Medulla oblongata (tissue), 1 donor: ENCODE data around the gene GJA3.
A peak's percentile ranks its signal among the peaks of the same experiment; 100 is the strongest.

Experiments
- DNase-seq: peaks from one replicate; pipeline ENCODE4 v3.0.0-alpha.2; 2015; ENCODE audit errors: extremely low spot score

The GJA3 gene

DNA sequence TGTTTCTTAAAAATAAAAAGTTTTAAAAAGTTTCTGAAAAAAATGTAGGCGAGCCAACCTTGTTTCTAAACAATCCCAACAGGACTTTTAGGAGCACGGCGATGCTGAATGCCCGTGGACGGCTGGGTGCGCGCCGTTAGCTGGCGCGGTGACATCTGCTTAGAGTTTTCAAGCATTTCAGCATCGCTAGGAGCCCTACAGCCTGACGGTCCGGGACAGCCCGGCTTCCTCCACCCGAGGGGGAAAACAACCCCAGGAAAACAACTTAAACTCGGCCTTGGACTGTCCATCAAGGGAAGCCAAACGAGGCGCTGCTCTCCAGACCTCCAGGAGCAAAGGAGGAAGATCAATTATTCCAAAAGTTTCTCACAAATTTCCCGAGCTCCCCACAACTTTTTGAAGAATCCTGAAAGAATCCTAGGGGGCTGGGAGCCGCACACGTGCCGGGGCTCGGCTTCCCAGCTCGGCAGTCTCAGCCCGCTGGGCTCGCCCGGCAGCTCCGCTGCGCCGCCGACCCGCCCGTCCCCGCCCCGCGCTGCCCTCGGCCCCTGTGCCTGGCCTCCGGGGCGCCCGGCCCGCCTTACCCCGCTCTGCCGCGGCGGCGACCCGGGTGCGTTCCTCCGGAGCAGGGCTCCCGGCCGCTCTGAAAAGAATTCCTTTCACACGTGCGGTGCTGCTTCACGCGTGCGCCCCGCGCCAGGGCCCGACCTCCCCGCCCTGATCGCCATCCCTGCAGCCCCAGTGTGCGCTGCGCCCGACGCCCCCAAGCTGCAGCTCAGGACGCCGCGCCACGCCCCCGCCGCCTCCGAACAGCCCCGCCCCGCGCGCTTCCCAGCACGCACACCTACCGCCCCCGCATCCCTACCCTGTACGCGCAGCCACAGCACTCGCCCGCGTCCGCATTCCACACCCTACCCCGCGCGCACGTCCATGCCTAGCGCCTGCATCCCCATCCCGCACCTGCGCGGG, at the start of gene GJA3:
Gene GJA3 (minus strand): TSS at position 747 of the 969 bp plus-strand sequence. CDS start 17,764 bp downstream, outside the sequence.
- DNase-seq: no peak

- DNase-seq: peak; percentile 45
Observed at GRCh38 chr13:20209948-20210347, 49.1 kb upstream of the GJA3 start.

GRCh38 chr13:20206698-20207235, 45.9 kb upstream of the GJA3 start:
- DNase-seq: no peak

- no peak for DNase-seq
Observed at GRCh38 chr13:20206065-20206697, 45.3 kb upstream of the GJA3 start.

GRCh38 chr13:20198781-20199180, 37.9 kb upstream of the GJA3 start:
- no peak for DNase-seq

DNA sequence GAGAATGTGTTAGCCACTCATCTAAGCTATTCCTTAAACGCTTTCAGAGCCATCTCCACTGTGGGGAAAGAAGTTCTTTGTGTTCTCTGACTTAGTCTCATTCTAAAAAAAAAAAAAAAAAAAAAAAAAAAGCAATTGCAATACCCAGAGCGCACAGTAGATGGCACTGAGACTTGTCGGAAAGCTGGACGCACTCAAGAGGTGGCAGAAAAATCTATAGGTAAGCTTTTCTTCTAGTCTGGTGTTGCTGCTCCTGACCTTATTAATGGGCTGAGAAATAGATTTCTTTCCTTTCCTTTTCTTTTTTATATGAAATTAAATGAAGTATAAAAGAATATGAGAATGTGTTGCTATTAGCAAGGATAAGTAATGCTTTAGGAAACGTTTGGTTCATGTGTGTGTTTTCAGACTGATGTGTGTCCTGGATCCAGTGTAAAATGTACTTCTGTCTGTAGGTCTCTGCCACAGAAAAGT, 36.5 kb upstream of the GJA3 start:
- peak; percentile 73 for DNase-seq

DNA sequence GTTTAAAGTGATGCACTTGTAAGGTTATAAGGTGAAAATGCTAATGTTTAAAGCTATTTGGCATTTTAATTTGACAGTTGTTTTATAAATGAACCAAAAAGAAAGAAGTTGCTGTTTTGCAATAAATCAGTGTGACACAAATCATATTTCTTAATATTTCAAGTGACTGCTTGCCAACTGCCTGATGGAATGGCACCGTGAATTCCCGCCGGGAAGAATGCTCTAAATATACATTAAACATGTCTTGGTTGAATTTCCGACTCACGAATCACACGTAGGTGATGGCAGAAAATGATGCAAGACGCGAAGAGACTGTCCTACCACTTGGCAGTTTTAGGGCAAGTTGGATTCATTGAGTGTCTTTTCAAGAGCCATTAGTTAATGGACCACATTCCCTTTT, 34.9 kb upstream of the GJA3 start:
- no peak for DNase-seq

DNA sequence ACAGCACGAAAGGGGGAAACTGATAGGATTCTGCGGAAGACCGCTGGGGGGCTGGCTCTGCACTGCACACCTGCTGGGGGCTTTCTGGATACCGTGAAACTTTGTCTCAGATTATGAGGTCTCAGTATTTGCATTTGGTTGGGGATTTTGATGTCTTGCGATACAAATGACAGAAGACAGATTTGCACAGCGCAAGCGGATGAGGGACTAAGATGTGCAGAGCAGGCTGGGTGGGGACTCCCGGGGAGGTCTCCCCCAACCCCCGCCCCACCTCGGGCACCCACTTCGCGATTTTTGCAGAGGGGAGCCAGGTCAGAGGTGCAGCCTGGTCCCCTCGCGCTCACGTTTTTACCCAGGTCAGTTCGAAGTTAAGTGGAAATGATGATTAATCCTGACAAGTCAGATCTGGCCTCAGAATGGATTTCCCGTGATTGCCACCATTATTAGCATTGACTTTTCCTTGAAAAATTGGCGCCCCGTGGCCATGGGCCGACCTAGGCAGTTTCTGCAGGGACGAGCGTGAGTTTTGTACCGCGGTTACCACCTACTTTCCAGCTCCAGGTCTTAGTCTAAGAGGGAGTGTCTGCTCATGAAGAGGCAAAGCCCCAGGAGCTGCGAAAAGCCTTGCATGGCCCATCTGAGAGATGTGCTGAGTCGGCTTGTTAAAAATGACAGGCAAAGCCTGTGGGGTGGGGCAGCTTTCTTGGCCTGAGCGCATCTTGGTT, 33.2 kb upstream of the GJA3 start:
- DNase-seq: no peak

- no peak for DNase-seq
Observed at GRCh38 chr13:20193162-20193906, 32.5 kb upstream of the GJA3 start.

DNA sequence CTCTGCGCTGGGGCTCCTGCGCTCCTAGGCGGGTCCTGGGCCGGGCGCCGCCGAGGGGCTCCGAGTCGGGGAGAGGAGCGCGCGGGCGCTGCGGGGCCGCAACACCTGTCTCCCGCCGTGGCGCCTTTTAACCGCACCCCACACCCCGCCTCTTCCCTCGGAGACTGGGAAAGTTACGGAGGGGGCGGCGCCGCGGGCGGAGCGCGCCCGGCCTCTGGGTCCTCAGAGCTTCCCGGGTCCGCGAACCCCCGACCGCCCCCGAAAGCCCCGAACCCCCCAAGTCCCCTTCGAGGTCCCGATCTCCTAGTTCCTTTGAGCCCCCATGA, 31.9 kb upstream of the GJA3 start, which contains the start of gene GJB2:
Gene GJB2 (minus strand): TSS at position 103 of the 326 bp plus-strand sequence. CDS start 3,357 bp downstream, outside the sequence.
- no peak for DNase-seq

DNA sequence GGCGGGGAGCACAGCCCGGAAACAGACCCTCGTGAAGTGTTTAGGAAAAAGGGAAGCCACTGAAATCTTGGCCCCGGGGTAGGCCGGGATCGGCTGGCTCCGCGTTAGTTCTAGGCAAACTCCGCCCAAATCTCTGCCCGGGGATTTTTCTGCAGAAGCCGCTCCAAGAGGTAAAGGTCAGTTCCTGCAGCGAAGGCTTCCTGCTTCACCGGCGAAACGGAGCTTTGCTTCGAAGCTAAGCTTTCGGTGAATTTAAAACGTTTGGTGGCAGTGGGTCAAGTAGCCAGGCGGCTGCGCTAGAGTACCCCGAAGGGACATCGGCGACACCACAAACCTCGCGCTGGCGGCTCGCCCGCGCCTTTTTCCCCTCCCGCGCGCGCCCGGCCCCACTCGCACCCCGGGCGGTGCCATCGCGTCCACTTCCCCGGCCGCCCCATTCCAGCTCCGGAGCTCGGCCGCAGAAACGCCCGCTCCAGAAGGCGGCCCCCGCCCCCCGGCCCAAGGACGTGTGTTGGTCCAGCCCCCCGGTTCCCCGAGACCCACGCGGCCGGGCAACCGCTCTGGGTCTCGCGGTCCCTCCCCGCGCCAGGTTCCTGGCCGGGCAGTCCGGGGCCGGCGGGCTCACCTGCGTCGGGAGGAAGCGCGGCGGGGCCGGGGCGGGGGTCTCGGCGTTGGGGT, 31.4 kb upstream of the GJA3 start:
- no peak for DNase-seq

- no peak for DNase-seq
Observed at GRCh38 chr13:20191311-20192157, 30.7 kb upstream of the GJA3 start.

DNA sequence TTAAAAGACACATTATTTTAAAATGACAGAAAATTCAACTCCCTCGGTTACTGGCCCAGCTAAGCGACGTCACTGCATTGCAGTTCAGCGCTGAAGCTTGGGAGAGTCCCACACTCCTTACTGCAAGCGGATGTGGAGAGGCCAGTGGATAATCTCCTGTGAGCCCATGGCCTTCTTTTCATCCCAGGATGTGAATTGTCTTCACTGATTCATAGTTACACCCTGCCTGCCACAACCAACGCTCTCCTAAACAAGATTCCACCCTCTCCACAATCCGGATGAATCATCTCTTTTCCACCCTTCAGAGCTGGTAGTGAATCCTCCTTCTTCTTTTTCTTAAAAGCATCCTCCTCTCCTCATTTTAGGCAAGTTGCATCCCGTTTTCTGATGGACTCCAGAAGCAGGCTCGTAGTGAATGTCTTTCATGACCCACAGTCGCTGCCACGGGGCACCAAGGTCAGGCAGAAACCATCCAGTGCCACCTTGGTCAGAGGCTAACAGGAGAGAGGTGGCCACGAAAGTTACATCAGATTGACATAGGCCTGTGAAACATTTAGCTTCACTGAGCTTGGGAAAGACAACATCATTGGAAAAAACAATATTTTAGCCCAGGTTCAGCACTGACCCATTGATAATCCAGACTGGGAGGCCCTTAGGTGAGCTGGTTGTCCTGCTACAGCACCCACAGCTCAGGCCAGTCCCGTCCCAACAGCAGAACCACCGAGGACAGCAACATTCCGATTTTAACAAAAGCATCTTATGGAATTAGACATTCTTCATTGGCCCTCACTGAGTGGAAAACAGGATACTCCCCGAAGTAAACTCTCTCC, 29.8 kb upstream of the GJA3 start:
- no peak for DNase-seq

GRCh38 chr13:20190076-20190475, 29.2 kb upstream of the GJA3 start:
- no peak for DNase-seq

DNA sequence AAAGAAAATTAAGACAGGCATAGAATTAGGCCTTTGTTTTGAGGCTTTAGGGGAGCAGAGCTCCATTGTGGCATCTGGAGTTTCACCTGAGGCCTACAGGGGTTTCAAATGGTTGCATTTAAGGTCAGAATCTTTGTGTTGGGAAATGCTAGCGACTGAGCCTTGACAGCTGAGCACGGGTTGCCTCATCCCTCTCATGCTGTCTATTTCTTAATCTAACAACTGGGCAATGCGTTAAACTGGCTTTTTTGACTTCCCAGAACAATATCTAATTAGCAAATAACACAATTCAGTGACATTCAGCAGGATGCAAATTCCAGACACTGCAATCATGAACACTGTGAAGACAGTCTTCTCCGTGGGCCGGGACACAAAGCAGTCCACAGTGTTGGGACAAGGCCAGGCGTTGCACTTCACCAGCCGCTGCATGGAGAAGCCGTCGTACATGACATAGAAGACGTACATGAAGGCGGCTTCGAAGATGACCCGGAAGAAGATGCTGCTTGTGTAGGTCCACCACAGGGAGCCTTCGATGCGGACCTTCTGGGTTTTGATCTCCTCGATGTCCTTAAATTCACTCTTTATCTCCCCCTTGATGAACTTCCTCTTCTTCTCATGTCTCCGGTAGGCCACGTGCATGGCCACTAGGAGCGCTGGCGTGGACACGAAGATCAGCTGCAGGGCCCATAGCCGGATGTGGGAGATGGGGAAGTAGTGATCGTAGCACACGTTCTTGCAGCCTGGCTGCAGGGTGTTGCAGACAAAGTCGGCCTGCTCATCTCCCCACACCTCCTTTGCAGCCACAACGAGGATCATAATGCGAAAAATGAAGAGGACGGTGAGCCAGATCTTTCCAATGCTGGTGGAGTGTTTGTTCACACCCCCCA, 28.1 kb upstream of the GJA3 start:
- no peak for DNase-seq

- DNase-seq: no peak
Observed at GRCh38 chr13:20186771-20187170, 25.9 kb upstream of the GJA3 start.

- DNase-seq: no peak
Observed at GRCh38 chr13:20185366-20186056, 24.7 kb upstream of the GJA3 start.
